GM21423 (cell line): ENCODE measurements around the gene OLFM4.
"Not testable (repeated sequence)": the region's sequence is repeated elsewhere in the genome, so short reads cannot be mapped to it uniquely, and the experiment has no call there.

ENCODE experiments used
- ATAC-seq: cut with Tn5 transposase; IDR thresholded peaks from one replicate; pipeline ENCODE4 v1.9.1; 2021; ENCODE audit warnings: mild to moderate bottlenecking, moderate library complexity; ENCODE audit not compliant: unreplicated experiment

Gene OLFM4

DNA sequence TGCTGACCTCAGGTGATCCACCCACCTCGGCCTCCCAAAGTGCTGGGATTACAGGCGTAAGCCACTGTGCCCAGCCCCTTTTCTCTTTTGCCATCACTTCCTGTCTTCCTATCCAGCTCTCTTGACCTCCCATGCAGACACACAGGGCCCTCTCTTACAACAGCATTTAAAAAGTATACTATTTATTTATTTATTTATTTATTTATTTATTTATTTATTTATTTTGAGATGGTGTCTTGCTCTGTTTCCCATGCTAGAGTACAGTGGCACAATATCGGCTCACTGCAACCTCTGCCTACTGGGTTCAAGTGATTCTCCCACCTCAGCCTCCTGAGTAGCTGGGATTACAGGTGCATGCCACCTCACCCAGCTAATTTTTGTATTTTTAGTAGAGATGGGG, 14.6 kb upstream of the OLFM4 start:
- not testable (repeated sequence) for ATAC-seq

- ATAC-seq: no peak
Measured at GRCh38 chr13:53014495-53015443, 13.8 kb upstream of the OLFM4 start.

GRCh38 chr13:53015971-53016370, 12.6 kb upstream of the OLFM4 start:
- ATAC-seq: no peak

GRCh38 chr13:53017433-53017970, 11.1 kb upstream of the OLFM4 start:
- ATAC-seq: no peak

DNA sequence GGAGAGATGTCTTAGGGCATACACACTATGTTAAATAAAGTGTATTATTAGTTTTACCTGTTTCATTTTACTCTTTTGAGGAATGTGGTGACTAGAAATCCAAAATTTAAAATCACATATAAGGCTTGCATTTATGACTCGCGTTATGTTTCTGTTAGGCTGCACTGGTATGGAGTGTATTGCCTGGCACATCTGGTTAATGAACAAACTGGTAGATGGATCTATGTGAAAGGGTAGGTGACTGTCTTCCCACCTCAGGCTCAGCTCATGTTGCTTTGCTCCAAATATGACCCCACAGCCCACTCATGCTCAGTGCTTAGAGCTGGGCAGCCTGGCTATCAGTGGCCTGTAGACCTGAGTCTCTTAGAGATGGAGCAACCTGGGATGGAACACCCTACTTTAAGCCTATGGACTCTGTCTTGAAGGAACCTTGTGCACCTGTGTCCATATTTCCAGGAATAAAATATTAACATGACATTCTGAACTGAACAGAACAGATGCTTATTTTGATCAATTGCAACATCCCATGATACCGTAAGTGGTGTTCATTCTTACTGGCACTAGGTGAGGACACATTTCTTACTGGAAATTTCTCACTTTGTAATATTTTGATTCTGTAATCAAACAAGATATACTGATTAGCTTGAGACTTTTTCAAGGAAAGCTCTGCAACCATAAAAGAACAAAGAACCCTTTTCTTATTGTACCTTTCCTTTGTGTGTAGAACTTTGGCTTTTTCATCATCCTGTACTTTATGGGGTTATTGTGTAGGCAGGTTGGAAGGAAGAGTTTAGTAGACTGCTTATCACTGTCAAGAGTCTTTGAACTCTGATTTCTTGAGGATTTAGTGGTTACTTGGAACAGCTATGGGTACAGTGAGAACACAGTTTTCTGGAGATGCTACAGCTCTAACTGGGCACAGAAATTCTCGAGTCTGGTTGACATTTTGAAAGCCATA, 9.6 kb upstream of the OLFM4 start:
- no peak for ATAC-seq

GRCh38 chr13:53020764-53021335, 7.8 kb upstream of the OLFM4 start:
- ATAC-seq: no peak

GRCh38 chr13:53023246-53023645, 5.4 kb upstream of the OLFM4 start:
- no peak for ATAC-seq

- ATAC-seq: no peak
Measured at GRCh38 chr13:53028063-53028462, 550 bp upstream of the OLFM4 start.

- ATAC-seq: no peak
Measured at GRCh38 chr13:53032849-53033248, 4.2 kb downstream of the OLFM4 start.

DNA sequence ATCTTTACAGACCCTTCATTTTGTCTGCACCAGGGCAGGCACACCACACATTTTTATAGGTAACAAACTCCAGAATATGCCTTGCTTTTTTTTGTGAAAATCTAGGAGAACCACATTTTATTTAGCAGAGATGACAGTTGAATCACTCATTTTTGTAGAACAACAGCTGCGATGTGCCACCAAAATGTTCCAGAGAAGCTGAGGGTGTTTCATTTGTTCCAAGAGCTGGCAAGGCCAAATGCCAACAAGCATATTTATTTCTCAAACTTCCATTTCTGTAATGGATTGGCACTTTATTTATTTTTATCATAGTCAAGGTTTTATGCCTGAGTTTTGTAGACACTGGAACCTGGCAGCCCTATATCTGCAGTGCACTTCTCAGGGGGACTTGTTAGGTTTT, 10.4 kb downstream of the OLFM4 start:
- ATAC-seq: no peak

DNA sequence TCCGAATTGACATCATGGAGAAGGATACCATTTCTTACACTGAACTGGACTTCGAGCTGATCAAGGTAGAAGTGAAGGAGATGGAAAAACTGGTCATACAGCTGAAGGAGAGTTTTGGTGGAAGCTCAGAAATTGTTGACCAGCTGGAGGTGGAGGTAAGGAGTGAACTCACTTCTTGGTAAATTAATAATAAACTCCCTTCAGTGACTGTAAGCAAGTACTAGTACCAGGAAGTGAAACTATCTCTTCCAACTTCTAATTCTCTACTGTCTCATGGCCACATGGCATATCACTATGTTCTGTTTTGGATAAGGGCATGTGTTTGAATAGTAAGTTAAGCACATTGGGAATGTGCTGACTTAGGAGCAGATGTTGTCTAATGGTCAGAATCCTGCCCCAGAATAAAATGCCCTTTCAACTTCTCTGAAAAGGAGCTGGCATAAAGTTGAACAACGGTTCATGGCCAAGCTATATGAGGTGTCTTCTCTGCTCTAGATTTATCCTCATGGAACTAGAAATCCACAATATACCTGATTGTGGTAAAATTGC, 13.4 kb downstream of the OLFM4 start:
- ATAC-seq: no peak

- ATAC-seq: no peak
Measured at GRCh38 chr13:53042877-53043276, 14.3 kb downstream of the OLFM4 start.

DNA sequence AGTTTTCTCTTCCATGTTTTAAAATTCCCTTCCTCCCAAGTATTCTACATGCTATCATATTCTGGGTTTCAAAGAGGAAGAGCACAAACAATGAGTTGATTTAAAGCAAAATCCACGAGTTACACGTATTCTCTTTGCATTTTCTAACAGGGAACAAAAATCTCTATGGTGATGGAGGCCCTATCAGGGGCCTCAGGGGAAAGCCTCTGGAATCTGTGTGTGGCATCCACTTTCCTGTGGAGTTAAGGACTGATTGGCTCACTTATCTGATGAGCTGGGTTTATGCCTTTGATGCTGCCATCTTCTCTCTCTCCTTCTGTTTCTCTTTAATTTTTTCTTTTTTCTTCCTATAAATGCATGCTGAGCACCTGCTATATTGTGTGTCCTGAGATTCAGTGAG, 14.8 kb downstream of the OLFM4 start:
- no peak for ATAC-seq

- ATAC-seq: no peak
Measured at GRCh38 chr13:53045189-53045588, 16.6 kb downstream of the OLFM4 start.

GRCh38 chr13:53048880-53049279, 20.3 kb downstream of the OLFM4 start:
- ATAC-seq: no peak

GRCh38 chr13:53050151-53050550, 21.5 kb downstream of the OLFM4 start:
- no peak for ATAC-seq

GRCh38 chr13:53052675-53053074, 24.1 kb downstream of the OLFM4 start:
- no peak for ATAC-seq

DNA sequence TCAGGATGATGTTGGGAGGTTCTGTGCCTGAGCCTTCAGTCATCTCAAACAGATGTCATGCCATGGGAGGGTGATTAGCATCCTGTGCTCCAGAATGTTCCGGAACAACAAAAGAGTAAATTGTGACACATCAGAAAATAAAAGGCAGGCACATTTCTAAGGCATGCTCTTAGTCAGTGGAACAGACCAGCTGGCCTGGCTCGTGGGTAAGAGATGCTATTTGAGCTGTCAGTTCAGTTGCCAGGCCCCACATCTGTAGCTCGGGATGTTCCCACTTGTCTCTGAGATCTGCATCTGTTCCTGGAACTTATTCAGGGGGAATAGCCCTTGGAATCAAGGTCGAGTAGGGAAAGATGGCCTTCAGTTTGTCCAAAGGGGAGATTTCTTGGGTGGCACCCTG, 26.0 kb downstream of the OLFM4 start:
- no peak for ATAC-seq

- no peak for ATAC-seq
Measured at GRCh38 chr13:53058065-53058679, 29.6 kb downstream of the OLFM4 start.

DNA sequence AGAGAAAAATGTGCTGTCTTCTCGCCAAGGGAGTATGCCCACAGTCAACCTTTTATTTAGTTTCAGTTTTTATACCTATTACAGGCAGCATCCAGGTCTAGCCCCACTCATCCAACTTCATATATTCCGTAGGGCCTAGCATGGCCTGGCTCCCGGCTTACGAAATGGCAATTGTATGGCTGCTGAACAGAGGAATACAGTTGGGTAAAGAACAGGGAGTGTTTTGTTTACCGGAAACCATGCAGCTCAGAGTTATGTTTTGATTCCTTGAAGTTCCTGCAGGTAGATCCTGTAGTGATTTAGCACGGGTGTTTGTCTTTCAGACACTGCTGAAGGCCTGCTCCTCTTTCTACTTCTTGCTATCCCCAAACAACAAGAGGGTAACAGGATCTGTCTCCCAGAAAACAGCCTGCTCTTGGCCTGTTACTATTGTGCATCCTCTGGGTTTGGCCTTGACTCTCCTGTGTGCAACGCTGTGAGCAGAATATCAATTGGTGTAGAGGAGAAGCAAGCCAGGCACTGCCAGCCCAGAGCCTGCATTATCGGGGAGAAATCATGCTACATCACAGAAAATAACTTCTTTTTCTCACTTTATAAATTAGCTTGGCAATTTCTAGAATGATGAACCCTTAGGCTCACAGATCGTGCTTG, 32.4 kb downstream of the OLFM4 start:
- ATAC-seq: no peak
